ENCODE results near the gene CACNA2D3. TPM values are rescaled to one million over a fixed set of nuclear protein-coding genes. Genes with fewer than 3 reads are reported as not detected.

The CACNA2D3 gene
- polyA plus RNA-seq, 1 donor (not counting 4 experiments of a cell fraction or from before 2014, with no cell fraction given) = 0.08 TPM

GRCh38 chr3:54888873-54889272, 766.5 kb downstream of the CACNA2D3 start:
- no peak overlapping the region for H3K4me2 ChIP-seq (ENCODE audit: control insufficient read depth, extremely low read depth, insufficient read depth, low read depth, low read length)
- no peak overlapping the region for H3K4me3 ChIP-seq (ENCODE audit: control insufficient read depth in 2 of 3, extremely low read depth in 1 of 3, insufficient read depth in 2 of 3, low read depth in 1 of 3, low read length in 3 of 3)
- H3K9ac ChIP-seq (ENCODE audit: control insufficient read depth, extremely low read depth, insufficient read depth, low read length) = no peak overlapping the region
- H2AFZ ChIP-seq (ENCODE audit: control insufficient read depth, low read length) = no peak overlapping the region
- FAIRE-seq (no peak), DNase-seq (ENCODE audit: low read depth, low spot score) (no peak)
- H3K36me3 ChIP-seq (ENCODE audit: control insufficient read depth in 2 of 2, extremely low read depth in 1 of 2, insufficient read depth in 2 of 2, low read length in 2 of 2) = no peaks in the 10 kb centered on the region
- H3K27ac ChIP-seq (ENCODE audit: control insufficient read depth, insufficient read depth, low read length) = no peak overlapping the region
- no peaks in the 10 kb centered on the region for H3K79me2 ChIP-seq (ENCODE audit: control insufficient read depth, insufficient read depth, low read length)
- H3K27me3 ChIP-seq (ENCODE audit: control insufficient read depth, extremely low read depth, insufficient read depth, low read length) = peaks cover 3% of the 10 kb centered on the region
- peaks cover 3% of the 10 kb centered on the region for H4K20me1 ChIP-seq (ENCODE audit: control insufficient read depth, extremely low read depth, insufficient read depth, low read length)
- no peaks in the 10 kb centered on the region for H3K9me3 ChIP-seq (ENCODE audit: control insufficient read depth, low read depth, low read length)
- H3K4me1 ChIP-seq (ENCODE audit: control insufficient read depth, extremely low read depth, insufficient read depth, low read length) = peaks cover 20% of the 10 kb centered on the region
- TF ChIP-seq CTCF (optimal IDR thresholded peaks at IDR 0.05 in 1 of 3, IDR thresholded peaks at IDR 0.05 in 1 of 3, conservative IDR thresholded peaks at IDR 0.05 in 1 of 3; ENCODE audit: extremely low read depth in 1 of 3, insufficient read depth in 2 of 3, low read length in 3 of 3) = no peak
- TF ChIP-seq EZH2 (IDR thresholded peaks at IDR 0.05; ENCODE audit: low read length) = no peak
- dilution Hi-C loops (cut with MboI; ENCODE audit: extremely low pct_ligation_motif_present, low sequenced_read_pairs) = no loop called here
- no peaks in the 10 kb centered on the region for H3K9me1 ChIP-seq (ENCODE audit: control insufficient read depth, extremely low read depth, insufficient read depth, low read length)

GRCh38 chr3:54889731-54890130, 767.4 kb downstream of the CACNA2D3 start:
- peak; percentile 17 for FAIRE-seq
- H3K4me1 ChIP-seq (ENCODE audit: control insufficient read depth, extremely low read depth, insufficient read depth, low read length) = peaks cover 20% of the 10 kb centered on the region
- no peak overlapping the region for H2AFZ ChIP-seq (ENCODE audit: control insufficient read depth, low read length)
- no peaks in the 10 kb centered on the region for H3K79me2 ChIP-seq (ENCODE audit: control insufficient read depth, insufficient read depth, low read length)
- no peaks in the 10 kb centered on the region for H3K9me1 ChIP-seq (ENCODE audit: control insufficient read depth, extremely low read depth, insufficient read depth, low read length)
- H3K36me3 ChIP-seq (ENCODE audit: control insufficient read depth in 2 of 2, extremely low read depth in 1 of 2, insufficient read depth in 2 of 2, low read length in 2 of 2) = no peaks in the 10 kb centered on the region
- peaks cover 3% of the 10 kb centered on the region for H4K20me1 ChIP-seq (ENCODE audit: control insufficient read depth, extremely low read depth, insufficient read depth, low read length)
- no peak for DNase-seq (ENCODE audit: low read depth, low spot score)
- H3K27ac ChIP-seq (ENCODE audit: control insufficient read depth, insufficient read depth, low read length) = no peak overlapping the region
- no peak overlapping the region for H3K9ac ChIP-seq (ENCODE audit: control insufficient read depth, extremely low read depth, insufficient read depth, low read length)
- no peaks in the 10 kb centered on the region for H3K9me3 ChIP-seq (ENCODE audit: control insufficient read depth, low read depth, low read length)
- no peak overlapping the region for H3K4me3 ChIP-seq (ENCODE audit: control insufficient read depth in 2 of 3, extremely low read depth in 1 of 3, insufficient read depth in 2 of 3, low read depth in 1 of 3, low read length in 3 of 3)
- dilution Hi-C loops (cut with MboI; ENCODE audit: extremely low pct_ligation_motif_present, low sequenced_read_pairs) = no loop called here
- no peak for TF ChIP-seq EZH2 (IDR thresholded peaks at IDR 0.05; ENCODE audit: low read length)
- TF ChIP-seq CTCF (optimal IDR thresholded peaks at IDR 0.05 in 1 of 3, IDR thresholded peaks at IDR 0.05 in 1 of 3, conservative IDR thresholded peaks at IDR 0.05 in 1 of 3; ENCODE audit: extremely low read depth in 1 of 3, insufficient read depth in 2 of 3, low read length in 3 of 3) = no peak
- peaks cover 3% of the 10 kb centered on the region for H3K27me3 ChIP-seq (ENCODE audit: control insufficient read depth, extremely low read depth, insufficient read depth, low read length)
- no peak overlapping the region for H3K4me2 ChIP-seq (ENCODE audit: control insufficient read depth, extremely low read depth, insufficient read depth, low read depth, low read length)
